Islet of Langerhans (tissue), 1 donor: Measurements from ENCODE around the gene GALNT4.

Experiments used
- FAIRE-seq: peaks from one replicate; lab custom pipeline; 2011; peaks lifted over from hg19 to GRCh38; lab: Jason Lieb, UNC

Gene GALNT4

DNA sequence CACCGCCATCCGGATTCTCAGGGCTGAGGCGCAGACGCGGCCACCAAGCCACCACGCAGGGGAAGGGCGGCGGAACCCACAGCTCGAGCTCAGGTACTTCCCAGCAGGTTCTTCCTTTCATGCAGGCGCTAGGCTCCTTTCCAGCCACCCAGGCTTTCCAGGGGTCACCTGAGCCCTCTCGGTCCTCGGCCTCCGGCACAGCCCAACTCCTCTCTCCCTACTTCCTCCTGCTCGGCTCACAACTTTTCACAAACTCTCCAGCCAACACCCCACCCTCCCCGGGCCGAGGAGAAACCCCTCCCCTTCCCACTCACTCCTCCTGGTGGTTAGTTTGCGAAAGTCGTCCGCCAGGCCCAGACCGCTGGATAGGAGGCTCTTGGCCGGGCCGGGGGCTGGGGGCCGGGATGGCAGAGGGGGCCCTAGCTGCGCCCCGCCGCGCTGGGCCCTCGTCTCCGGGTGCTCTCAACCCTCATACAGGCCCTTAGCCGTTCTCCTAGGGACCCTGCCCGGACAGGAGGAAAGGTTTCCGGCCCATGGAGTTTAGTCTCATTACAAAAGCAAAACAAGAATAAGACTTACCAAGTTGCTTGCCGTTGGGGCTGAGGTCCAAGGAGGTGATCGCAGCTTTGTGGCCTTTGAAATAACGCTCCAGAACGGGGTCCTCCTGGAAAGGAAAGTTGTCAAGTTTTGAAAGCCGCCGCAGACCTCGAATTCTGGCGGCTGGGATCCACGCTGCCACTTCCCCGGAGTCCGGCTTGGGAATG lies at the start of gene GALNT4:
TSS of gene GALNT4 (minus strand) at position 256 of the 764 bp plus-strand sequence. CDS start at position 9, 247 bp downstream.
- no peak for FAIRE-seq

GRCh38 chr12:89573051-89573810 lies 48.6 kb upstream of the GALNT4 start:
- FAIRE-seq: no peak

DNA sequence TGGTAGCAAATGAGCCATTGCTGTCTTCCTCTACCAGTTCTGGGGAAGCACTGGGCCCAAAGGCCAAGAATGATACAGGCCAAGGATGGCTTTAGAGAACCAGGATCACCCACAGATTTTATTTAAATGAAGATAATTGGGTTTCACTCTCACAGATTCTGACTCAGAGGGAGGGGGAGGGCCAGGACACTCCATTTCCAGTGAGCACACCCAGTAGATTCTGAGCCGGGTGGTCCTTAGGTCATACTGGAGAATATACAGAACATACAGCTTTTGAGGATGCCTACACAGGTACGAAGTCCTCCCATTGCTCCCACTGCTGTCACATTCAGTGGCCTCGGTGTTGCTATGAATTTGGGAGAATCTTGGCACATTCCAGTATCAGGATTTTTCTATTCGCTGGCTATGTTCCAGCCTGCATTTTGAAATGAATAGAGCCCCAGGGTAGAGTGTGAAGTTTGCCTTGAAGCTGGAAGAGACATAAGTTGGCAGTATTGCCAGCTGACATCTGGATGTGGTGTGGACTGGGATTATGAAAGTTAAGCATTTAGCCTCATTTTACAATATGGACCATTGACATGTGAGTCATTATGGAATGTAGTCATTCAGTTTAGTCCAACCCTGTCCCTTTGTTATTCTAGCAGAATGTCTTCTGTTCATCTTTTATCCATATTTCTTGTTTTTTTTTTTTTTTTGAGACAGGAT lies 47.0 kb upstream of the GALNT4 start:
- FAIRE-seq: no peak

DNA sequence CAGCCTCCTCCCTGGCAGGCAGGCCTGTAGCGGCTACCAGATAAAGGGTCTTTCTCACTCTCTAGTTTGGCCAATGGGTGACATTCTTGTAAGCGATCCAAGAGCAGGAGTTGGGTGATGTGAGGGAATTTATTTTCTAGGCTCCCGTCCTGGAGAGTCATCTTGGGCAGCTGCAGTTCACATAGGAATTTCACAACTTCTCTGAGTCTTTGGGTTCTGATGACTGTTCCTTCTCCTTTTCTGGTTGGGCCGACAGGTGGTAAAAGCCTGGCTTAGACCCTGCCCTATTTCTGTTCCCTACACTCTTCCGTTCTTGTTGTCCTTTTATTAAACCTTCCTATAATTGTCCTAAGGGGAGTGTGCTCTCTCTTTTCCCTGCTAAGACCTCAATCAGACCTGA lies 43.9 kb upstream of the GALNT4 start:
- no peak for FAIRE-seq

DNA sequence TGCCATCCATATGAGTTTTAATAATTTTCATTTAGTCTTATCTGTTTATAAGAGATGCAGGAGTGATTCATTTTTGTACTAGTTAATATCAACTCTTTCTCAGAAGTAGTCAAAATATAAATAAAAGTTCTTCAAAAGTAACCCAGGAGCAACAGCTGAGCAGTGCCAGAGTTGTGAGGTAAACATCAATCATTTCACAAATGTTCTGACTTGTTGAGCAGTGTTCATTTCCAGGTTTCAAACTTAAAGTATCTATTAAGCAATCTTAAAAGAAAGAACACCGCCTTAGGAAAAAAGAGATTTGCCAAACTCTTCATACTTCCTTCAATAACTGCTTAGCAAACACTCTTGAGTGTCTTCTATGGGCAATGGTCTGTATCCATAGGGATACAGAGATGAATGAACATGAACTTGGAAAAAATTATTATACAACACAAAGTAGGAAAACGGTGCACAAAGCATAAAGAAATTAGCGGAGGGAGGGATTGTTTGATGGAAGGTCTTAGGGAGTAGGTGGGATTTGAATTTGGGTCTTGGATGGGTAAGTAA lies 43.2 kb upstream of the GALNT4 start:
- no peak for FAIRE-seq

- no peak for FAIRE-seq
Measured at GRCh38 chr12:89566615-89567014, 42.0 kb upstream of the GALNT4 start.

DNA sequence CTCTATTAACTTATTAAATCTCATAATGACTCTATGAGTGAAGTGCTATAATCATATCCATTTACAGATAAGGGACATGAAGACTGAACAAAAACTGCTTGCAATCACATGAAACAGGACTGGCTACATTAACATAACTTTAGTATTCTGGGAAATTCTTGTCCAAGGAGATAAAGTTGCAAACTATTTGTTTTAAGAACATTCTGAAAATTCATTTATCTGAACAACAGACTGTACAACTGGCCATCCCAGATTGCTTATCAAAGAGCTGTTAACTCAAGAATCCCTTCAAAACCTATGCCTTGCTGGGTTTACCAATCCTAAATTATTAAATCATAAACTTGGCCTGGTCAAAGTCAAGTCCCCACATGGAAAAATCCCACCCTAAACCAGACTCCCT lies 40.4 kb upstream of the GALNT4 start:
- FAIRE-seq: no peak

- FAIRE-seq: no peak
Measured at GRCh38 chr12:89559753-89560152, 35.2 kb upstream of the GALNT4 start.

GRCh38 chr12:89556976-89557375 lies 32.4 kb upstream of the GALNT4 start:
- FAIRE-seq: no peak

- no peak for FAIRE-seq
Measured at GRCh38 chr12:89552376-89552775, 27.8 kb upstream of the GALNT4 start.

DNA sequence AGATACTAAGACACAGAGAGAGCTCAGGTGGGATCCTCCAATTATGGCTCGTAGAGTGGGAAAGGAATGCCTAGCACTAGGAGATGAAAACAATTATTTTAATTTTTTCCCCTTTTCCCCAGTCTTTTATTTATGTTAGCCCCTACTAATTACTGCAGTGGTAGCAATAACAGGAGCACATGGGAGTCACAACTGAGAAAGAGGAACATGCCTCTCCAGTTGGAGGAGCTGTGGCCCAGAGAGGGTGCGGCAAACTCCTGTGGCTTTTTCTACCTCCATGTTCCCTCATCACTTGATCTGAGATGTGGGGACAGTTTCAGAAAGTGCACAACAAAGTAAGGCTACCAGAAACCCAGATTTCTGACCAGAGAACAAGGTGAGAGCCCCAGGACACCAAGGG lies 27.2 kb upstream of the GALNT4 start:
- no peak for FAIRE-seq

- FAIRE-seq: no peak
Measured at GRCh38 chr12:89547101-89547500, 22.5 kb upstream of the GALNT4 start.

DNA sequence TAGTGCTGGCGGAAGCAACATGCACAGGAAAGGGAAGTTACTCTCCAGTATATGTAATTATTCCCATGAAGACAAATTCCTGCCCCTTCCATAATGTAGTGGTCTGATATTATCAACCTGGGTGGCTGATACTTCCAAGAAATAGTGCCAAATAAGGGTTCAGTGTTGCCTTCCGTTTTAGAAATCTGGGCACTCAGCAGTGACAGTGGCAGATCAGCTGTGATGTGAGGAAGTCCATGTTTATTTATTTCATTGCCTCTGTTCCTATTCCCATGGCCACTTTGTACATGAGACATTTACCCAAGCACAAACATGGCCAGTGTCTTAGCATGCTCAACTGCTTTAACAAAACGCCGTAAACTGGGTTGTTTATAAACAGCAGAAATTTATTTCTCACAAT lies 21.6 kb upstream of the GALNT4 start:
- FAIRE-seq: no peak

DNA sequence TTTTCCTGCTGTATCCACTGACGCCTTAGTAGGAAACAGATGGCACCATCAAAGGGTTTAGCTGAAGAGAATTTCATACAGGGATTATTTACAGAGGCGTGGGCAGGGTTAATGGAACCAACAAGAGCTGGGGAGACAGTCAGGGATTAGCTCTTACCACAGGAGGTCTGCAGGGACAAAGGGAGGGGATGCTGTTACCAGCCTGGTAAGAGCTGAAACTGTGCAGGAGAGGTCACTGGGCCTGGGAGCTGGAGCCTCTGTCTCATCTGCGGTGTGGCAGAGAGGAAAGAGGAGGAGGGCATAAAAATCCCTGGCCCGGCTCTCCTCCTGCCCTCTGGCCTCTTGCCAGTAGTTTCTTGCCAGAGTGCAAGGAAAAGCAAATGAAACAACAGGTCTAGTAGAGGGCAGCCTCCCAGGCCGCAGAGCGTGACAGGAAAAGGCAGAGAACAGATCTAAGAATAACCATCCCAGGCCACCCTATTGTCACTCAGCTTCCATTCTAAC lies 20.1 kb upstream of the GALNT4 start:
- FAIRE-seq: no peak

DNA sequence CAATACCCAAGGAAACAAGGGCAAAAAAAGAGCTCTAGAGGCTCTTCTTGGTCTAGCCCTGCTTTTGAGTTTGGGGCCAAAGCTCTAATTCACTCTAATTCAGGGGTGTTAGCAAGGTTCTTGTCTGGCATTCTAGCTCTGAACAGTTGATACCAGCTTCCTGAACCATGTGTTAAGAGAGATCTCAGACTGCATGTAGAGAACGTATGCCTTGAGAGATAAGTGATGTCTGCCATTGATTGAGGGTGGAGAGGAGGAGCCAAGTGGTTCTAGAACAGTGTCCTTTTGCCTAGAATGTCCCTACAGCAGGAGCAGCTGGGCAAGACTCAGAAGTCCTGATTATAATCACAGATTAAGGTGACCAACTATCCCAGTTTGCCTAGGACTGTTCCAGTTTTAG lies 19.4 kb upstream of the GALNT4 start:
- FAIRE-seq: no peak

DNA sequence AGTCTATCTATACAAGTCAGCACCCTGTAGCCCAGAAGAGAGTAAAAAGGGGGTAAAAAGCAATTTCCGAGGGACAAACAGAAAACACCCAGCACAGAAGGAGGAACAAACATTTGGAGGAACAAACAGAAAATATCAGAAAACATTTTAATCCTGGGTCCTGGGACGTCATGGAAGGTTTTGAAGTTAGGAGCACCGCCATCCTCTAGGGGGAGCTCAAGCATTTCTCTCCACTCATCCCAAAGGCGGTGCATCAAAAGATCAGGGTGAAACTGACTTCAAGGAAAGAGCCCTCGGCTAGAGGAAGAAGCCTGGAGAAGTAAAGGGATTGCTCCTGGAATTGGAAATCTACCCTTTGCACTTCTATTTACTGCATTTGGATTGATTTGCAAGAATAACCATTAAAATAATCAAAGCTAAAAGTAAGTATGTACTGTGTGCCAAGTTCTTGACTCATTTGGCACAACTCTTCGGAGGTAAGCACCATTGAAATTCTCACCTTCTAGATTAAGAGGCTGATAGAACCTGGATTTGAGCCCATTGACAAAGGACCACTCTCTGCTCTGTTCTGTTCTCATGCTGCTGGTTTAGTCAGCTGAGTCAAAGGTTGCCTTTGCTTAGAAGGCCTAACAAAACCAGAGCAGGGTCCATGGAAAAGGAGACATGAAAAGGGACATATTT lies 18.5 kb upstream of the GALNT4 start:
- FAIRE-seq: no peak

DNA sequence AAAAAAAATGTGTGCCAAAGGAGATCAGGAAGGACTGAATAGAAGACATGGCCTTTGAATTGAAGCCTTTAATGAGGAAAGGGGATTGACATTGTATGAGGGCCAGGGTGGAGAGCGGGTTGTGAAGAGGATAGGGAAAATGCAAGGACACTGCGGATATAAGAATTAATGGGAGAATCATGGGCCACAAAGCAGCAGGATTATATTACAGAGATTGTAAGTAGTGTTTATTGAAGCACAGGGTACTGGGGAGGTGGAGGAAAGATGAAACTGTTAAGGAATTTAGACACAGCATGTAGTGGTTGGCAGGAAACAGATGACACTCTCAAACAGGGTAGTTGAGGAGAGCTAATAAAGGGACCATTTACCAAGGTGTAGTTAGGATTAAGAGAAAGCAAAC lies 17.6 kb upstream of the GALNT4 start:
- no peak for FAIRE-seq

GRCh38 chr12:89540586-89540985 lies 16.0 kb upstream of the GALNT4 start:
- FAIRE-seq: no peak

- FAIRE-seq: no peak
Measured at GRCh38 chr12:89539426-89540223, 15.0 kb upstream of the GALNT4 start.

- no peak for FAIRE-seq
Measured at GRCh38 chr12:89538897-89539296, 14.3 kb upstream of the GALNT4 start.

DNA sequence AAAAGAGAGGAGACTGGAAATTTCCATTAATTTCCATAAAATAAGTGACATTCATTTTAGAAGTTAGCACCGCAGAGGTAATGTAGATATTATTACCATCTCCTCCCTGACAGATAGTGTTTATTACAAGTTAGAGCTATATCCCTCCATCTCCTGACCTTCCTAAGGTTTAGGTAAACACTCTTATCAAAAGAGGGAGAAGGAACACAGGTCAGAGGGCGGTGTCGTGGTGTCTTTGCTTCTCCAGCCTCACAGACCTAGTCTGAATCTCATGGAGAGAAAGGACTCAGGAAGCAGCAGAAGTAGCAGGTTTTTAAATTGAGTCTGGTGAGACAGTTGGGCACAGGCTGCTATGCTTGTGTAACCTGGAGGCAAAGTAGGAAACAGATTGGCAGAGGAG lies 12.8 kb upstream of the GALNT4 start:
- FAIRE-seq: no peak
